Measurements from ENCODE around the gene FOXP1. TPM values are rescaled to one million over a fixed set of nuclear protein-coding genes. Genes with fewer than 3 reads are reported as not detected.

The FOXP1 gene
- total RNA-seq, 1 donor from 2014 or later = 107 TPM

GRCh38 chr3:71227270-71227661, 356.3 kb downstream of the FOXP1 start:
- Histone ChIP-seq H3K9ac (ENCODE audit: low read length) (peak overlapping the region; percentile 65), H3K27me3 (ENCODE audit: insufficient read depth, low read length) (no peaks in the 10 kb centered on the region), H3K27ac (ENCODE audit: low read depth, low read length) (peak overlapping the region; percentile 55), H3K4me3 (ENCODE audit: insufficient read depth, low read depth, low read length) (no peak overlapping the region), H3K4me2 (ENCODE audit: low read length) (peak overlapping the region; percentile 78), H3K79me2 (ENCODE audit: insufficient read depth, low read length) (peaks cover 41% of the 10 kb centered on the region), H2AFZ (ENCODE audit: low read depth, low read length) (no peak overlapping the region), H3K9me3 (ENCODE audit: insufficient read depth, low read depth, low read length) (no peaks in the 10 kb centered on the region), H4K20me1 (ENCODE audit: insufficient read depth, low read length) (peaks cover 40% of the 10 kb centered on the region), H3K4me1 (ENCODE audit: insufficient read depth, low read length) (peaks cover 13% of the 10 kb centered on the region), H3K36me3 (ENCODE audit: insufficient read depth, low read length) (no peaks in the 10 kb centered on the region)
- Mint-ChIP-seq H3K27ac (ENCODE audit: unreplicated experiment) (peak overlapping the region; percentile 35), H3K4me3 (ENCODE audit: unreplicated experiment) (no peak overlapping the region), H3K27me3 (ENCODE audit: low read depth, unreplicated experiment) (no peaks in the 10 kb centered on the region), H3K9me3 (ENCODE audit: unreplicated experiment) (no peaks in the 10 kb centered on the region), H3K4me1 (ENCODE audit: low read depth, unreplicated experiment) (peaks cover 21% of the 10 kb centered on the region), H3K36me3 (ENCODE audit: low read depth, unreplicated experiment) (peaks cover 4% of the 10 kb centered on the region)
- DNase-seq (ENCODE audit: low read depth) = no peak
- TF ChIP-seq CTCF (IDR thresholded peaks at IDR 0.05; ENCODE audit: insufficient read depth, low read depth, low read length) (no peak), EZH2 (IDR thresholded peaks at IDR 0.05; ENCODE audit: insufficient read depth, low read length) (no peak)
- FAIRE-seq = peak; percentile 34

- TF ChIP-seq EZH2 (IDR thresholded peaks at IDR 0.05; ENCODE audit: insufficient read depth, low read length) (no peak), CTCF (IDR thresholded peaks at IDR 0.05; ENCODE audit: insufficient read depth, low read depth, low read length) (no peak)
- H4K20me1 ChIP-seq (ENCODE audit: insufficient read depth, low read length) = peaks cover 40% of the 10 kb centered on the region
- peaks cover 13% of the 10 kb centered on the region for H3K4me1 ChIP-seq (ENCODE audit: insufficient read depth, low read length)
- no peak overlapping the region for H3K4me3 ChIP-seq (ENCODE audit: insufficient read depth, low read depth, low read length)
- Mint-ChIP-seq H3K4me1 (ENCODE audit: low read depth, unreplicated experiment) (peaks cover 21% of the 10 kb centered on the region), H3K27ac (ENCODE audit: unreplicated experiment) (peak overlapping the region; percentile 35), H3K36me3 (ENCODE audit: low read depth, unreplicated experiment) (peaks cover 4% of the 10 kb centered on the region), H3K27me3 (ENCODE audit: low read depth, unreplicated experiment) (no peaks in the 10 kb centered on the region), H3K4me3 (ENCODE audit: unreplicated experiment) (no peak overlapping the region), H3K9me3 (ENCODE audit: unreplicated experiment) (no peaks in the 10 kb centered on the region)
- DNase-seq (ENCODE audit: low read depth) (peak; percentile 68), FAIRE-seq (no peak)
- H3K79me2 ChIP-seq (ENCODE audit: insufficient read depth, low read length) = peaks cover 37% of the 10 kb centered on the region
- no peaks in the 10 kb centered on the region for H3K9me3 ChIP-seq (ENCODE audit: insufficient read depth, low read depth, low read length)
- no peaks in the 10 kb centered on the region for H3K27me3 ChIP-seq (ENCODE audit: insufficient read depth, low read length)
- peak overlapping the region; percentile 65 for H3K9ac ChIP-seq (ENCODE audit: low read length)
- no peaks in the 10 kb centered on the region for H3K36me3 ChIP-seq (ENCODE audit: insufficient read depth, low read length)
- no peak overlapping the region for H2AFZ ChIP-seq (ENCODE audit: low read depth, low read length)
- peak overlapping the region; percentile 55 for H3K27ac ChIP-seq (ENCODE audit: low read depth, low read length)
- peak overlapping the region; percentile 78 for H3K4me2 ChIP-seq (ENCODE audit: low read length)
Observed at GRCh38 chr3:71226565-71227269, 356.8 kb downstream of the FOXP1 start.

- no peaks in the 10 kb centered on the region for H3K36me3 ChIP-seq (ENCODE audit: insufficient read depth, low read length)
- H4K20me1 ChIP-seq (ENCODE audit: insufficient read depth, low read length) = peaks cover 46% of the 10 kb centered on the region
- peaks cover 42% of the 10 kb centered on the region for H3K79me2 ChIP-seq (ENCODE audit: insufficient read depth, low read length)
- H3K4me3 ChIP-seq (ENCODE audit: insufficient read depth, low read depth, low read length) = no peak overlapping the region
- H3K27ac Mint-ChIP-seq (ENCODE audit: unreplicated experiment) = no peak overlapping the region
- peaks cover 8% of the 10 kb centered on the region for H3K36me3 Mint-ChIP-seq (ENCODE audit: low read depth, unreplicated experiment)
- H2AFZ ChIP-seq (ENCODE audit: low read depth, low read length) = no peak overlapping the region
- H3K4me2 ChIP-seq (ENCODE audit: low read length) = peak overlapping the region; percentile 78
- peak overlapping the region; percentile 65 for H3K9ac ChIP-seq (ENCODE audit: low read length)
- H3K27ac ChIP-seq (ENCODE audit: low read depth, low read length) = peak overlapping the region; percentile 55
- FAIRE-seq (no peak), DNase-seq (ENCODE audit: low read depth) (no peak)
- H3K27me3 ChIP-seq (ENCODE audit: insufficient read depth, low read length) = no peaks in the 10 kb centered on the region
- peaks cover 21% of the 10 kb centered on the region for H3K4me1 Mint-ChIP-seq (ENCODE audit: low read depth, unreplicated experiment)
- H3K9me3 Mint-ChIP-seq (ENCODE audit: unreplicated experiment) = no peaks in the 10 kb centered on the region
- H3K9me3 ChIP-seq (ENCODE audit: insufficient read depth, low read depth, low read length) = no peaks in the 10 kb centered on the region
- no peaks in the 10 kb centered on the region for H3K27me3 Mint-ChIP-seq (ENCODE audit: low read depth, unreplicated experiment)
- TF ChIP-seq CTCF (IDR thresholded peaks at IDR 0.05; ENCODE audit: insufficient read depth, low read depth, low read length) = no peak
- TF ChIP-seq EZH2 (IDR thresholded peaks at IDR 0.05; ENCODE audit: insufficient read depth, low read length) = no peak
- H3K4me3 Mint-ChIP-seq (ENCODE audit: unreplicated experiment) = no peak overlapping the region
- peaks cover 13% of the 10 kb centered on the region for H3K4me1 ChIP-seq (ENCODE audit: insufficient read depth, low read length)
Observed at GRCh38 chr3:71225951-71226564, 357.5 kb downstream of the FOXP1 start.

All from astrocyte (in vitro differentiated cells and primary cell).